IPS-NIHi7 (cell line): ENCODE data around the gene TMA16.

Source experiments
- DNase-seq: peaks from one replicate; pipeline ENCODE4 v3.0.0; 2012; ENCODE audit warnings: mixed read lengths; ENCODE audit errors: extremely low spot score

Gene TMA16

DNA sequence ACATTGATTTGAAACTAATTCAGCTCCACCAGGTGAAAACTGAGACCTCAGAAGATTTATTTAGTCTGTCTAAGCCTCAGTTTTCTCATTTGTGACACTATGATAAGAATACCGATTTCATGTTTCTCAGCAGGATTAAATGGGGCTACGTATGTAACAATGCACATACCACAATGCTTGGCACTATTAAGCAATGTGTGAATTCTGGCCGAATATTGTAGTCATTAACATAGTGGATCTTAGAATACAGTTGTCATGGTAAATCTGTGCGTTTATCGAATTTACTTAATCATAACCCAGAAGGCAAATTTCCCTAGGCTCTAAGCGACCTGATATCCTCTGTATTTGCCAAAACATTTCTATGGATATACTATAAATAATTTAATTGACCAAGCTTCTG, 69.1 kb downstream of the TMA16 start:
- DNase-seq = no peak

GRCh38 chr4:163564221-163564720, 69.8 kb downstream of the TMA16 start:
- no peak for DNase-seq

GRCh38 chr4:163565226-163566135, 71.0 kb downstream of the TMA16 start:
- DNase-seq = peak; percentile 30

DNA sequence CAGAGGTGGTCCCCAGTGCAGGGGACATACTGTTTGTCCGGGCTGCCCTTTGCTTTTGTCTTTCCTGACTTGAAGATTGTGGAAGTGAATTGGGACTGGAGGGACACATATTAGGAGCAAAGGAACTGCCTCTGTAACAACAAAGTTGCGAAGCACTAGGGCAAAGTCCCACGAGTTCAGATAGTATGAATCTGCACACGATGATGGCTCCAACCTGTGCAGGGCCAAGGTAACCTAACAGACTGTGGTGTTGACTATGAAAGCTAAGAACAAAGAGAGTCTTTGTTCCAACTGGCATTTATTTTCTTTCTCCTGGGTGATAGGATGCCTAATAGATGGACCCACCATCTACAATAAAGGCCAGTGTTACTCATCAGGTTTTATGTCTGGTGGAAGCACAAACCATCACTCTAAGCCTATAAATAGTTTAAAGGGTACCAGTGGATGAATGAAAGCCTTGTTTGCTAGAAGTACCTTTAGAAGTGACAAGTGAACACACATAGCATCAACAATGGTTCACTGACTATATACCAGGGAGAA, 71.8 kb downstream of the TMA16 start:
- DNase-seq = no peak

GRCh38 chr4:163568843-163569242, 74.4 kb downstream of the TMA16 start:
- no peak for DNase-seq
